GM12864 (cell line): ENCODE data around the gene CCNYL1.
"Not testable (repeated sequence)": the region's sequence is repeated elsewhere in the genome, so short reads cannot be mapped to it uniquely, and the experiment has no call there.

Source experiments
- DNase-seq: peaks from one replicate; pipeline ENCODE4 v3.0.0-alpha.2; 2011; ENCODE audit warnings: low read depth
- H3K4me3 ChIP-seq: 2 replicates; pipeline ENCODE4 v1.5.1; 2011; ENCODE audit warnings: mild to moderate bottlenecking, low read depth, low read length, control low read depth
- TF ChIP-seq, protein P1 (sequence below): IDR thresholded peaks from 2 replicates; pipeline ENCODE4 v1.5.1; 2011; ENCODE audit warnings: low read depth, mild to moderate bottlenecking, moderate library complexity, low read length, control low read depth, inconsistent platforms; ENCODE audit errors: missing control alignments

The CCNYL1 gene

DNA sequence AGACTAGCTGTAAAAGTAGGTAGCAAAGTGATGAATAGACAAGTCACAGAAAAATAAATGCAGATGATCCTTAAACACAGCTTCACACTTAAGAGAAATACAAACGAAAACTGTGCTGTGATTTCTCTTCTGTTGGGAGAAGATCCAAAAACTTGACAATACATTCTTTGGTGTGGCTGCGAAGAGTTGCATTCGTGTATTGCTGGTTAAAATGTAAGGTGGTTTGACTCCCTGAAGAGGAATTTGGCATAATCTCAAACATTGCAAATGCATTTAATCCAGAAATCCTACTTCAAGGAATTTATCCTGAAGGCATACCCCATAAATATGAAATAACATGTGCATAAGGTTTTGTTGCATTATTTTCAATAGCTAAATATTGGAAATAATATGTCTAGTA lies 7.1 kb downstream of the CCNYL1 start:
- H3K4me3 ChIP-seq: no peak overlapping the region
- DNase-seq: no peak
- TF ChIP-seq, protein P1, sequence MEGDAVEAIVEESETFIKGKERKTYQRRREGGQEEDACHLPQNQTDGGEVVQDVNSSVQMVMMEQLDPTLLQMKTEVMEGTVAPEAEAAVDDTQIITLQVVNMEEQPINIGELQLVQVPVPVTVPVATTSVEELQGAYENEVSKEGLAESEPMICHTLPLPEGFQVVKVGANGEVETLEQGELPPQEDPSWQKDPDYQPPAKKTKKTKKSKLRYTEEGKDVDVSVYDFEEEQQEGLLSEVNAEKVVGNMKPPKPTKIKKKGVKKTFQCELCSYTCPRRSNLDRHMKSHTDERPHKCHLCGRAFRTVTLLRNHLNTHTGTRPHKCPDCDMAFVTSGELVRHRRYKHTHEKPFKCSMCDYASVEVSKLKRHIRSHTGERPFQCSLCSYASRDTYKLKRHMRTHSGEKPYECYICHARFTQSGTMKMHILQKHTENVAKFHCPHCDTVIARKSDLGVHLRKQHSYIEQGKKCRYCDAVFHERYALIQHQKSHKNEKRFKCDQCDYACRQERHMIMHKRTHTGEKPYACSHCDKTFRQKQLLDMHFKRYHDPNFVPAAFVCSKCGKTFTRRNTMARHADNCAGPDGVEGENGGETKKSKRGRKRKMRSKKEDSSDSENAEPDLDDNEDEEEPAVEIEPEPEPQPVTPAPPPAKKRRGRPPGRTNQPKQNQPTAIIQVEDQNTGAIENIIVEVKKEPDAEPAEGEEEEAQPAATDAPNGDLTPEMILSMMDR: no peak

GRCh38 chr2:207719008-207719407 lies 7.6 kb downstream of the CCNYL1 start:
- DNase-seq: no peak
- H3K4me3 ChIP-seq: no peak overlapping the region
- TF ChIP-seq, protein P1: no peak

- H3K4me3 ChIP-seq, DNase-seq: not testable (repeated sequence)
Measured at GRCh38 chr2:207719655-207720054, 8.2 kb downstream of the CCNYL1 start.

- no peak overlapping the region for H3K4me3 ChIP-seq
- TF ChIP-seq, protein P1: no peak
- no peak for DNase-seq
Measured at GRCh38 chr2:207720517-207721187, 9.2 kb downstream of the CCNYL1 start.

DNA sequence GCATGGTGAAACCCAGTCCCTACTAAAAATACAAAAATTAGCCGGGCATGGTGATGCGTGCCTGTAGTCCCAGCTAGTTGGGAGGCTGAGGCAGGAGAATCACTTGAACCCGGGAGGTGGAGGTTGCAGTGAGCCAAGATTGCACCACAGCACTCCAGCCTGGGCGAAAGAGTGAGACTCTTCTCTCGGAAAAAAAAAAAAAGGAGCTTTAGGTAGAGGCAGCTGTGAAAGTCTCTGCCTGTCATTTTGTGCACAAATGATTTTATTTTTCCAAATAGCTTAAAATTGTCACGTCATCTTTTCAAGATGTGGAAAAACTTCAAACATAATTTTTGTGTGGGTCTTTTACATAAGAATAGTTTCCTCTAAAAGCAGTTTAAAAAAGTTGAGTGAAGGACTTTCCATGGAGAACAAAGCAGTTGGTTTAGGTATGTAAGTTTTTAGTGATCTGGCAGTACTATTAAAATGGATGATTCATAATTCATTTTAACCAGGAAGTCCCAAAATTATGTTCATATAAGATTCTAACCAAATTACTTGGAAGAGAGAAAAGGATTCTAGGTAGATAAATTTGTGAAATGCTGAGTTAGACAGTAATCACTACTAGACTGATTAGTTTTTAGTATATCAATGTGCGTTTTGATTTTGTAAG lies 11.5 kb downstream of the CCNYL1 start:
- H3K4me3 ChIP-seq: no peak overlapping the region
- TF ChIP-seq, protein P1: no peak
- no peak for DNase-seq

DNA sequence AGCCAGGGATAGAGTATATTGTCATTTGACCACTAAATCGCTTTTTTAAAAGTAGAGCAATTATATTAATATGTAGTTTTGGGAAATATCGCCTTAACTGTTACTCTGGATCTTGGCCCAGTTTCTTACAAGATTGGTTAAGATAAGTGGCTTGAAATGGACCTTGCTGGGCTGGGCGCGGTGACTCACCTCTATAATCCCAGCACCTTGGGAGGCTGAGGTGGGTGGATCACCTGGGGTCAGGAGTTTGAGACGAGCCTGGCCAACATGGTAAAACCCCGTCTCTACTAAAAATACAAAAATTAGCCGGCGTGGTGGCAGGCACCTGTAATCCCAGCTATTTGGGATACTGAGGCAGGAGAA lies 12.0 kb downstream of the CCNYL1 start:
- DNase-seq, H3K4me3 ChIP-seq: not testable (repeated sequence)

GRCh38 chr2:207724113-207724512 lies 12.7 kb downstream of the CCNYL1 start:
- H3K4me3 ChIP-seq: no peak overlapping the region
- TF ChIP-seq, protein P1: no peak
- no peak for DNase-seq

- TF ChIP-seq, protein P1: no peak
- no peak for DNase-seq
- no peak overlapping the region for H3K4me3 ChIP-seq
Measured at GRCh38 chr2:207725873-207726578, 14.6 kb downstream of the CCNYL1 start.
